Neural cell (in vitro differentiated cells): ENCODE results near the gene RSPH9. TPM values are rescaled to one million over a fixed set of nuclear protein-coding genes. Genes with fewer than 3 reads are reported as not detected.

Experiments used
- H2AFZ ChIP-seq: fragments of 200-600, 300-800 bp; sonication (generic), shearing (Covaris generic); 2 replicates; pipeline ENCODE4 v1.6.0; 2014; ENCODE audit warnings: low read depth, mild to moderate bottlenecking, antibody characterized with exemption, low read length, moderate library complexity
- H3F3A ChIP-seq: fragments of 200-600 bp; shearing (Covaris generic); 2 replicates; pipeline ENCODE4 v1.6.1; 2016; ENCODE audit warnings: mild to moderate bottlenecking, moderate library complexity, mixed read lengths, antibody characterized with exemption, low read length; ENCODE audit not compliant: insufficient read depth, poor library complexity, severe bottlenecking
- H3K27ac ChIP-seq: fragments of 200-600, 300-800 bp; sonication (generic), shearing (Covaris generic); 2 replicates; pipeline ENCODE4 v1.5.1; 2014; ENCODE audit warnings: mild to moderate bottlenecking, low read length, moderate library complexity
- H3K27me3 ChIP-seq: fragments of 300-800, 200-600 bp; sonication (generic), shearing (Covaris generic); 2 replicates; pipeline ENCODE4 v1.6.0; 2014; ENCODE audit warnings: mild to moderate bottlenecking, low read depth, low read length, moderate library complexity; ENCODE audit not compliant: insufficient read depth
- H3K36me3 ChIP-seq: fragments of 300-800, 200-600 bp; sonication (generic), shearing (Covaris generic); 2 replicates; pipeline ENCODE4 v1.5.1; 2014; ENCODE audit warnings: mild to moderate bottlenecking, antibody characterized with exemption, low read length, moderate library complexity; ENCODE audit not compliant: insufficient read depth
- H3K4me2 ChIP-seq: fragments of 300-800, 200-600 bp; sonication (generic), shearing (Covaris generic); 2 replicates; pipeline ENCODE4 v1.6.0; 2014; ENCODE audit warnings: mild to moderate bottlenecking, low read length
- H3K4me3 ChIP-seq: fragments of 300-800, 200-600 bp; sonication (generic), shearing (Covaris generic); 2 replicates; pipeline ENCODE4 v1.5.1; 2014; ENCODE audit warnings: mild to moderate bottlenecking, low read length, moderate library complexity
- H3K79me2 ChIP-seq: fragments of 200-600 bp; shearing (Covaris generic); replicated peaks from 2 replicates; pipeline ENCODE4 v1.6.0; 2014; ENCODE audit warnings: mild to moderate bottlenecking, low read length, moderate library complexity; ENCODE audit not compliant: insufficient read depth
- H3K9ac ChIP-seq: fragments of 300-800, 200-600 bp; sonication (generic), shearing (Covaris generic); 2 replicates; pipeline ENCODE4 v1.6.1; 2016; ENCODE audit warnings: mild to moderate bottlenecking, low read length, mixed read lengths
- H3K9me2 ChIP-seq: fragments of 200-600 bp; shearing (Covaris generic); 2 replicates; pipeline ENCODE4 v1.6.1; 2016; ENCODE audit warnings: mild to moderate bottlenecking, low read length, mixed read lengths; ENCODE audit not compliant: insufficient read depth
- H3K9me3 ChIP-seq: fragments of 200-600, 300-800 bp; sonication (generic), shearing (Covaris generic); 2 replicates; pipeline ENCODE4 v1.6.1; 2016; ENCODE audit warnings: mild to moderate bottlenecking, mixed run types, low read length, moderate library complexity, mixed read lengths
- H4K20me1 ChIP-seq: fragments of 200-600 bp; shearing (Covaris generic); 2 replicates; pipeline ENCODE4 v1.6.1; 2016; ENCODE audit warnings: mild to moderate bottlenecking, mixed run types; ENCODE audit not compliant: insufficient read depth
- CTCF ChIP-seq: fragments of 450-650 bp; IDR thresholded peaks from 2 replicates; pipeline ENCODE4 v1.5.1; 2014; ENCODE audit warnings: antibody characterized with exemption, mild to moderate bottlenecking, moderate library complexity; ENCODE audit not compliant: poor library complexity, severe bottlenecking
- EP300 ChIP-seq: fragments of 450-650 bp; conservative IDR thresholded peaks from 2 replicates; pipeline ENCODE4 v1.6.1; 2014; ENCODE audit warnings: antibody characterized with exemption, mild to moderate bottlenecking, moderate library complexity; ENCODE audit not compliant: poor library complexity, severe bottlenecking
- EZH2 ChIP-seq: fragments of 200-600, 300-800 bp; shearing (Covaris generic), sonication (generic); IDR thresholded peaks from 2 replicates; pipeline ENCODE4 v1.6.1; 2014; ENCODE audit warnings: antibody characterized with exemption, low read length, borderline replicate concordance, mild to moderate bottlenecking; ENCODE audit not compliant: insufficient read depth, poor library complexity, severe bottlenecking
- MXI1 ChIP-seq: fragments of 450-650 bp; conservative IDR thresholded peaks from 2 replicates; pipeline ENCODE4 v1.6.1; 2014; ENCODE audit warnings: antibody characterized with exemption, mild to moderate bottlenecking; ENCODE audit not compliant: poor library complexity, severe bottlenecking
- POLR2AphosphoS5 ChIP-seq: IDR thresholded peaks from 2 replicates; pipeline ENCODE4 v1.6.1; 2012
- RAD21 ChIP-seq: fragments of 450-650 bp; conservative IDR thresholded peaks from 2 replicates; pipeline ENCODE4 v1.6.1; 2014; ENCODE audit warnings: antibody characterized with exemption, mild to moderate bottlenecking, moderate library complexity
- REST ChIP-seq: IDR thresholded peaks from 2 replicates; pipeline ENCODE4 v1.6.1; 2012; ENCODE audit warnings: borderline replicate concordance
- SMC3 ChIP-seq: fragments of 450-650 bp; conservative IDR thresholded peaks from 2 replicates; pipeline ENCODE4 v1.6.1; 2014; ENCODE audit warnings: antibody characterized with exemption, mild to moderate bottlenecking, moderate library complexity; ENCODE audit not compliant: poor library complexity
- TAF1 ChIP-seq: IDR thresholded peaks from 2 replicates; pipeline ENCODE4 v1.6.1; 2012; ENCODE audit warnings: low read depth
- polyA plus RNA-seq: library from polyadenylated mRNA; depleted of rRNA; stranded (reverse); fragments of >200 nt; gene quantifications from 2 replicates; pipeline ENCODE4 v1.2.3, GENCODE V29; 2014

RSPH9 gene
- polyA plus RNA-seq, 1 donor from 2014 or later: 0.88 TPM

GRCh38 chr6:43703512-43704429 is 58.9 kb downstream of the RSPH9 start:
- Histone ChIP-seq H3K79me2 (no peaks in the 10 kb centered on the region), H3K27me3 (no peaks in the 10 kb centered on the region), H4K20me1 (no peaks in the 10 kb centered on the region), H3F3A (no peaks in the 10 kb centered on the region), H3K27ac (no peak overlapping the region), H2AFZ (no peak overlapping the region), H3K4me3 (no peak overlapping the region), H3K36me3 (no peaks in the 10 kb centered on the region), H3K9me2 (no peaks in the 10 kb centered on the region), H3K4me2 (no peak overlapping the region), H3K9ac (no peak overlapping the region), H3K9me3 (no peaks in the 10 kb centered on the region)
- TF ChIP-seq EZH2 (no peak), SMC3 (no peak), RAD21 (no peak), EP300 (no peak)

GRCh38 chr6:43705996-43706395 is 61.2 kb downstream of the RSPH9 start:
- Histone ChIP-seq H3F3A (no peaks in the 10 kb centered on the region), H3K27ac (no peak overlapping the region), H2AFZ (no peak overlapping the region), H4K20me1 (no peaks in the 10 kb centered on the region), H3K36me3 (no peaks in the 10 kb centered on the region), H3K9me2 (no peaks in the 10 kb centered on the region), H3K9ac (no peak overlapping the region), H3K79me2 (no peaks in the 10 kb centered on the region), H3K4me3 (no peak overlapping the region), H3K27me3 (no peaks in the 10 kb centered on the region), H3K4me2 (no peak overlapping the region), H3K9me3 (no peaks in the 10 kb centered on the region)
- TF ChIP-seq CTCF (no peak), SMC3 (no peak), RAD21 (no peak), EZH2 (no peak), EP300 (no peak), TAF1 (no peak), POLR2AphosphoS5 (no peak), MXI1 (no peak), REST (no peak)
